ENCODE results near the gene SPIN1.

The SPIN1 gene

DNA sequence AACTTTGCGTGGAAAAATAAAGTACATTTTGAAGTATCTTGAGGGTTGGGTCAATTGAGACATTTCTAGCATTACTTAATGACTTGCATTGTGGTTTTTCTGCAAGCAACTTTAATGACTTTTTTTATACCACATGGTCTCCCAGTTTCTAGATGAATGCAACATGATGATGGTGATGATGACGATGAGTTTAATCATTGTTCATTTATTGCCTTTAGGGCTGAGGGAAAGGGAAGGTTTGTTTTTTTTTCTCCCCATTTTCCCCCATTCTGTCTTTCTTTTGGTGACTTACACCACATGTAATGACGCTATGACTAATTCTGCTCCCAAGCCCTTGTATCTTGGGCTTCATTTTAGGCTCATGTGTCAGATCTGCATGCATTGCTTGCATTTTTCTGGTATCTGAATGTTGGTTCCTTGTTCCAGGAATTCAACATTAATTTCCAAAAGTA lies 89.1 kb downstream of the SPIN1 start:
- H3K9me3 Mint-ChIP-seq, result no peaks in the 10 kb centered on the region
- peaks cover 20% of the 10 kb centered on the region for H3K4me1 Mint-ChIP-seq (ENCODE audit: low read depth)
- H3K4me3 Mint-ChIP-seq, result peak overlapping the region; percentile 5
- peaks cover 22% of the 10 kb centered on the region for H3K36me3 Mint-ChIP-seq (ENCODE audit: low read depth)
- H3K27me3 Mint-ChIP-seq, result no peaks in the 10 kb centered on the region
- peak overlapping the region; percentile 54 for H3K27ac Mint-ChIP-seq

DNA sequence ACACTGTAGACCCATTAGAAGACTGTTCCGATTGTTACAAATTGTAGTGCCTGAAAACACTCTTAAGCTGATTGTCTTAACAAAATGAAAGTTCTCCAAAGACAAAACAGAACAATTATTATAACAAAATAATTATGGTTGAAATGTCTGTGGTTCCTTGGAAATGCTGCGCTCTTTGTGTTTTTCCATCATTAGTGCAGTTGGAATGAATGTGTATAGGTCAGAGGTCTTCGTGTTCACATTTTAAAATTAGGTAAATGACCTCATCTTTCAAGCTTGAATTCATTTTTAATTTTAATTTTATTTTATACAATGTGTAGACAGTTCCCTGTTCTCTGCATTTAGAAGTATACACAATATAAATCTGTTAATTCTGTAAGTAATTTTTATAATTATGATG lies 90.0 kb downstream of the SPIN1 start:
- Mint-ChIP-seq H3K9me3 (no peaks in the 10 kb centered on the region), H3K4me1 (ENCODE audit: low read depth) (peaks cover 20% of the 10 kb centered on the region), H3K36me3 (ENCODE audit: low read depth) (peaks cover 21% of the 10 kb centered on the region), H3K27me3 (no peaks in the 10 kb centered on the region), H3K27ac (no peak overlapping the region), H3K4me3 (no peak overlapping the region)

DNA sequence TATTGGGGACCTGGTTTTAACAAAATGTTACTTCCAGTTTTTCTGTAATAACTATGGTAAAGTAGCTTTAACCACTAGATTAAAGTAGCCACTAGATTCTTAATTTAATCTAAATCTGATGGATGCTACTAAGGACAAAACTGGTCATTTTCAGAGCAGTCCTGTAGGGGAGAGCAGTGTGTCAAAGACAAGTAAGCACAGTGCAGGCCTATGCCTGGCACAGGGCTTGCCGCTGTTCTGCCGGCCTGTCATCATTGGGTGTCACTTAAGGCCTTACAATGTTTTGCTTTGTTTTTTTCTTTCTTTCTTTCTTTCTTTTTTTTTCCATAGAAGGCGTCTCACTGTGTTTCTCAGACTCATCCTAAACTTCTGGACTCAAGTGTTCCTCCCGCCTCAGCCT lies 93.7 kb downstream of the SPIN1 start:
- Mint-ChIP-seq H3K9me3 (no peaks in the 10 kb centered on the region), H3K36me3 (ENCODE audit: low read depth) (peaks cover under 1% of the 10 kb centered on the region), H3K27ac (no peak overlapping the region), H3K4me1 (ENCODE audit: low read depth) (peaks cover 10% of the 10 kb centered on the region), H3K27me3 (no peaks in the 10 kb centered on the region), H3K4me3 (no peak overlapping the region)

DNA sequence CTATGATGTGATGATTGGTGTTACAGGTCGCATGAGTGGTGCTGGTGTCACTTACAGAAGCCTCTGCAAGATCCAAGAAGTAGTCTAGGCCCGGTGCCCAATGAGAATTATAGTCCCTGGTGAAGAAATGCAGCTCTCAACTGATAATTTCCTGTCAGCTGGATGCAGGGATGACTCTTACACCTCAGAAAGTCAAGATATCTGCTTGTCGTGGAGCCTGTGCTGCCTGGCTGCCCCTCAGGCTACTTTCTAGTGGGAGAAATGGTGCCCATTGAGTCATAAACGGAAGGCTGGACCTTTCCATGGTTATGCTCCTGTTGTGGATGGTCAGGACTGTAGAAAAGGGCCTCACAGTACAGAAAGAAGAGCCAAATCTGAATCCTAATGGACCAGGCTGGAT lies 99.9 kb downstream of the SPIN1 start:
- Mint-ChIP-seq H3K9me3 (no peaks in the 10 kb centered on the region), H3K4me1 (ENCODE audit: low read depth) (no peaks in the 10 kb centered on the region), H3K4me3 (no peak overlapping the region), H3K36me3 (ENCODE audit: low read depth) (no peaks in the 10 kb centered on the region), H3K27me3 (no peaks in the 10 kb centered on the region), H3K27ac (no peak overlapping the region)

DNA sequence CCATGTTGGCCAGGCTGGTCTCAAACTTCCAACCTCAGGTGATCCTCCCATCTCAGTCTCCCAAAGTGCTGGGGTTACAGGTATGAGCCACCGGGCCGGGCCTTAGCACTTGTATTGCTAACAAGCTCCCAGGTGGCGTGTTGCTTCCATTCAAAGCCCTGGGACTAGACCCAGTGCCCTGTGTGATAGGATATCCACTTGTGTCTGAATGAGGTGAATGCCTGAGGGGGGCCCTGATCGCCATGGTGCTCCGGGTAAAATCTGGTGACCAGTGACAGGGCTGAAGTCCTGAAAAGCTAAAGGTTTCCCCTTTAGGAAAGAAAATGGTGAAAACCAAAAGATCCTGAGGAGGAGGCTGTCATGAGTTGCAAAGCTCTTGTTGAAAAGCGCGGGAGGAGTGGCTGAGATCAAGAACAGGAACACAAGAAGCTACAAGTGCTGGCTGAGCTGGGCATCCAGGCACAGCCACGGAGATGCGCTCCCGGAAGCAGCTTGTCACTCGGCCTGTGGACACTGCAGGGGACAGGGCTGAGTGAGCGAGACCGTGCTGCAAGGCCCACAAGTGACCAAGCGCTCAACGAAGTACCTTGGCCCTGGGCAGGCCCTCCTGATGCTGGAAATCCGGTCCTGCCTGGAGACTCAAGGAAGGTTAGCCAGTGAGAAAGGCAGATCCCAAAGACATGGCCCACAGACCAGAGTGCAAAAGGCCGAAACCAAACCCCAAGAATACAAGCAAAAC lies 106.9 kb downstream of the SPIN1 start:
- no peaks in the 10 kb centered on the region for H3K4me1 Mint-ChIP-seq (ENCODE audit: low read depth)
- H3K9me3 Mint-ChIP-seq, result no peaks in the 10 kb centered on the region
- H3K4me3 Mint-ChIP-seq, result no peak overlapping the region
- no peaks in the 10 kb centered on the region for H3K36me3 Mint-ChIP-seq (ENCODE audit: low read depth)
- H3K27ac Mint-ChIP-seq, result no peak overlapping the region
- H3K27me3 Mint-ChIP-seq, result no peaks in the 10 kb centered on the region

DNA sequence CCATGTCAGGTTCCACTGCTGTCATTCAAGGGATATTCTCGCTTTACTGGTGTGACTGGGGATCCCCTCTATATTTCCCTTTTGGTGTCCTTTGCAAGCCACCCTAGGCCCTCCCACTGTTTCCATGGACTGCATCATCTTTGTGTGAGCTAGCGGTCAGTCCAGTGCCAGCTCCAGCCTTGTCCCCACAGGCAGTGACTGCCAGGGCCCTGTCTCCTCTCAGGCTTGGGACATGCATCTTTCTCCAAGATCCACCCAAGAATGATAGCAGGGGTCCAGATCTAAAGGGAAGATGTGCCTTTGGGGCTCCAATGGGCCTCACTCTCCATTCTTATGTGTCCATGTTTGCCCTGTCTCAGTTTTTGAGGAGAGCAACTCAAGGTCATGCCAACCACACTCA lies 109.0 kb downstream of the SPIN1 start:
- Mint-ChIP-seq H3K9me3 (no peaks in the 10 kb centered on the region), H3K27ac (no peak overlapping the region), H3K4me3 (no peak overlapping the region), H3K4me1 (ENCODE audit: low read depth) (no peaks in the 10 kb centered on the region), H3K36me3 (ENCODE audit: low read depth) (no peaks in the 10 kb centered on the region), H3K27me3 (no peaks in the 10 kb centered on the region)

DNA sequence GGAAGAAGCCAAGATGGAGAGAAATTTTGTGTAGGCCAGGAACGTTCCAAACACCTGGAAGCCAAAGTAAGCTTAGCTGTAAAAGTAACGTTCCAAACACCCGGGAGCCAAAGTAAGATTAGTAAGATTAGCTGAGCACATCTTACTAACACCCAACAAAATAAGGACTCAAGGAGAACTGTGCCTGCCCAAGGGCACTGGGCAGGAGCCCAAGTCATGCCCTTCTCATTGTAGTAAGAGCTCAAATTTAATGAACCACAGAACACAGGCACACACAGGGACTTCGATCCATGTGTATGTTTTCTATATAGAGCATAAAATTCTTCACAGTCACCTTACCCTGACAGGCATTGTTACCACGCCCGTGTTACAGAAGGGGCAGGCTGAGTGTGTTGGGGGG lies 110.6 kb downstream of the SPIN1 start:
- no peaks in the 10 kb centered on the region for H3K36me3 Mint-ChIP-seq (ENCODE audit: low read depth)
- no peak overlapping the region for H3K4me3 Mint-ChIP-seq
- H3K27me3 Mint-ChIP-seq, result no peaks in the 10 kb centered on the region
- H3K9me3 Mint-ChIP-seq, result no peaks in the 10 kb centered on the region
- H3K27ac Mint-ChIP-seq, result no peak overlapping the region
- no peaks in the 10 kb centered on the region for H3K4me1 Mint-ChIP-seq (ENCODE audit: low read depth)

DNA sequence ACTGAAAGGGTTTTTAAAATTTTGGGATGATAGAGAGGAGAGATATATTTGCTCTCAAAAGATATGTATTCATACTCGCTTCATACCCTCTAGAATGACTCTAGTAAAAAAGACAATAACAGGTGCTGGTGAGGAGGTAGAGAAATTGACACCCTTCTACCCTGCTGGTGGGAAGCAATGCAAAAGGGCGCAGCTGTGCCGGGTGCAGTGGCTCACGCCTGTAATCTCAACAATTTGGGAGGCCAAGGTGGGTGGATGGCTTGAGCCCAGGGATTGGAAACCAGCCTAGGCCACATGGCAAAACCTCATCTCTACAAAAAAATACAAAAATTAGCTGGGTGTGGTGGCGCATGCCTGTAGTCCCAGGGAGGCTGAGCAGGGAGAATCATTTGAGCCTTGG lies 112.8 kb downstream of the SPIN1 start:
- no peaks in the 10 kb centered on the region for H3K36me3 Mint-ChIP-seq (ENCODE audit: low read depth)
- no peaks in the 10 kb centered on the region for H3K9me3 Mint-ChIP-seq
- H3K4me1 Mint-ChIP-seq (ENCODE audit: low read depth), result no peaks in the 10 kb centered on the region
- H3K27ac Mint-ChIP-seq, result no peak overlapping the region
- H3K4me3 Mint-ChIP-seq, result no peak overlapping the region
- H3K27me3 Mint-ChIP-seq, result no peaks in the 10 kb centered on the region

DNA sequence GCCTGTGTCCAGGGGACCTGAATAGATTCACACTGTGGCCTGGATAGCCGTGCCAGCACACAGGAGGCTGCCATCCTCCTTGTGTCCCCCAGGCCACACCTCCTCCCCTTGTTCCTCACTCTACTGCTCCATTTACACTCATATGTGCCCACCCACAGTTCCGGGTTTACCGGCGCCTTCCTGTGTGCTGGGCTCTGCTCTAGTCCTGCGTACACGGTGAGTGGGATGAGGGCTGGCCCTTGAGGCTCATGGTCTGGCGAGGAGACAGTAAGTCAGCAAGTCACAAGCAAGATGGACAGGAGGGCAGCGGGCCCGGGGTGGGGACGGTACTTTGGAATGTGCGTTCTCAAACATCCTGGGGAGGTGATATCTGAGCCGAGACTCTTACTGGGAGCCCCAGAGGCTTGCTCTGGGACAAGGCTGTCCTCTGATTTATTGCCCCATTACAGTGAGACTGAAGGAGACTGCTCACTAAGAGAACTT lies 114.3 kb downstream of the SPIN1 start:
- no peaks in the 10 kb centered on the region for H3K9me3 Mint-ChIP-seq
- no peaks in the 10 kb centered on the region for H3K36me3 Mint-ChIP-seq (ENCODE audit: low read depth)
- no peak overlapping the region for H3K4me3 Mint-ChIP-seq
- no peaks in the 10 kb centered on the region for H3K27me3 Mint-ChIP-seq
- H3K27ac Mint-ChIP-seq, result no peak overlapping the region
- no peaks in the 10 kb centered on the region for H3K4me1 Mint-ChIP-seq (ENCODE audit: low read depth)

DNA sequence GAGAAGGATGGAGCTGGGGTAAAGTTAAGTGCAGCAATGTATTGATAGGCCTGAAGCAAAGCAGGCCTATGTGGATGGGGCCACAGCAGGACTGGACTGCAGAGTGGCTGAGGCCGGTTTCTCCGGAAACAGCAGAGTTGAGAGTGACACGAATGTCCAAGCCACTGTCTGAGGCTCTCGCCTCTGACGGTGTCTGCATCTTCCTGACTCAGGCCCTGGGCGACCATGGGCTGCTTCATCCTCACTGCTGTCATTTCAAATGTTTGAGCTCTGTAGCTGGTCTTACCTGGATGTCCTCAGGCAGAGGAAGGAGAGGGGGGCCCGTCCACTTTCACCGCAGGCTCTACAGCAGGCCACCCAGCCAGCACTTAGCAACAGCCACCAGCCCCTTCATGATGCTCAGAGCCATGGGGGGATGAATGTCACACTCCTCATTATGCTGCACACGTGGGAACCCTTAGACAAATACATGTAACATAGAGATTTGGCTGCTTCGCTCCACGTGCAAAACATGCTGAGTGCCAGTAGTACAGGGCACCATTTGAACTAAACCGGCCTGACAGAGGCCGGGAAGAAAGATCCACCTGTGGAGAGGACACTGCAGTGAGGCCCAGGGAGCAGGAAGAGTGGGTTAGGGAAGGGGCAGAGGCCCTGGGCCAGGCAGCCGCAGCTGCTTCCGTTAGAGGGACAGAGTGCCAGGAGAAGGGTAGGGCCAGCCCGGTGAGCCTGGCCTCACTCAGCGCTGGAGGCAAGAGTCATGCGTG lies 115.0 kb downstream of the SPIN1 start:
- Mint-ChIP-seq H3K36me3 (ENCODE audit: low read depth) (no peaks in the 10 kb centered on the region), H3K27me3 (no peaks in the 10 kb centered on the region), H3K4me3 (no peak overlapping the region), H3K9me3 (no peaks in the 10 kb centered on the region), H3K27ac (no peak overlapping the region), H3K4me1 (ENCODE audit: low read depth) (no peaks in the 10 kb centered on the region)

DNA sequence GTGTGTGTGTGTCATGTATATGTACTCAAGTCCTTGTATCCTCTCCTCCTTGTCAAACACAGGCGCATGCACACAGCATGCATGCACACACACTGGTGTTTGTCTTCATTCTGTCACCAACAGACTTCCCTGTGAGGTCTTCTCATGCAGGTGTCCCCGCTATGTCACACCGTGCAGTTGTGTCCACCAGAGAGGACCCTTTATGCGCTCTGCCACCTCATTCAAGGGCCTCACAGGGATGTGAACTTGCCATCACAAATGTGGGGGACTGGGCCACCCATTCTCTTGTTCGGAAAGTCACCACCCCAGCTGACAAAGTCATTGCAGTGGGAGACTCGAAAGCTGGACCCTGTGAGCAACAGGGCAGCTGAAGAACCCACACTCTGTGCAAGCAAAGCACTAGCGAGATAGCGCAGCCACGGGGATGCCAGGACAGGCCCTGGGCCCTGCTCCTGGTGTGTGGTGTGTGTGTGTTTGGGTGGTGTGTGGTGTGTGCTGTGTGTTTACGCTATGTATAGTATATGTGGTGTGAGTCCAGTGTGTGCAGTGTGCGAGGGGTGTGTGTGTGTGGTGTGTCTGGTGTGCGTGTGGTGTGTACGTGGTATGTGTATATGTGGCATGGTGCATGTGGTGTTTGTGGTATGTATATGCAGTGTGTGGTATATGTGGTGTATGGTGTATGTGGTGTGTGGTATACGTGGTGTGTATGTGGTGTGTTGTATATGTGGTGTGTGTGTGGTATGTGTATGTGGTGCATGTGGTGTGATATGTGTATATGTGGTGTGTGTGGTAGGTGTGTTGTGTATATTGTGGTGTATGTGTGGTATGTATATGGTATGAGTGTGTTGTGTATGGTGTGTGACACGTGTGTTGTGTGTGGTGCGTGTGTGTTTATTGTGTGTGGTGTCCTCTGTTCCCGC lies 115.9 kb downstream of the SPIN1 start:
- Mint-ChIP-seq H3K27ac (no peak overlapping the region), H3K9me3 (no peaks in the 10 kb centered on the region), H3K36me3 (ENCODE audit: low read depth) (no peaks in the 10 kb centered on the region), H3K27me3 (peaks cover 4% of the 10 kb centered on the region), H3K4me1 (ENCODE audit: low read depth) (no peaks in the 10 kb centered on the region), H3K4me3 (no peak overlapping the region)

DNA sequence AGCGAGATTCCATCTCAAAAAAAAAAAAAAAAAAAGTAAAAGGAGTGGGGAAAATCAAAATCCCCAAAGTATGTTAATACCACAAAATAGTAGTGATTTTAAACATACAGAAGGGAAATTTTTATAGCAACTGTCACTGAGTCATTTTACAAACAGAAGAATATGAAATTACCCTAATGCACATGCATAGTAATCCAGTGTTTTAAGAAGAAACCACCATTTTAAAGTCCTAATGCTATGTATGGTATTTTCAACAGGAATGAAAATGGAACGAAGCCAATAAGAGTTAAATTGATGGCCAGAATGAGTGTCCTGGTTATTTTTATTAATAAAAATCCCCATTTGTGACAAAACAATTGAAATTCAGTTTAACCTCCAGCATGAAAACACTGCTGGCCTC lies 120.1 kb downstream of the SPIN1 start:
- peaks cover 4% of the 10 kb centered on the region for H3K27me3 Mint-ChIP-seq
- no peak overlapping the region for H3K4me3 Mint-ChIP-seq
- H3K36me3 Mint-ChIP-seq (ENCODE audit: low read depth), result no peaks in the 10 kb centered on the region
- no peak overlapping the region for H3K27ac Mint-ChIP-seq
- H3K4me1 Mint-ChIP-seq (ENCODE audit: low read depth), result no peaks in the 10 kb centered on the region
- H3K9me3 Mint-ChIP-seq, result no peaks in the 10 kb centered on the region

DNA sequence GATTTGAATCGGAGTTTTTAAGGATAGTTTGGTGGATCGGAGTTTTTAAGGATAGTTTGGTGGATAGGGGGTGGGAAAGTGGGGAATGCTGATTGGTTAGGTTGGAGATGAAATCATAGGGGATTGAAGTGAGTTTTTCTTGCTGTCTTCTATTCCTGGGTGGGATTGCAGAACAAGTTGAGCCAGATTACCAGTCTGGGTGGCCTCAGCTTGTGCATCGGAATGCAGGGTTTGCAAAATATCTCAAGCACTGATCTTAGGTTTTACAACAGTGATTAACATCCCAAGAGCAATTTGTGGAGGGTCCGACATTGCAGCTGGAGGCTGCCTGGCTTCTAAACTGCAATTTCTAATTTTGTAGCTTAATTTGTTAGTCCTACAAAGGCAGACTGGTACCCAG lies 123.7 kb downstream of the SPIN1 start:
- peaks cover 4% of the 10 kb centered on the region for H3K9me3 Mint-ChIP-seq

DNA sequence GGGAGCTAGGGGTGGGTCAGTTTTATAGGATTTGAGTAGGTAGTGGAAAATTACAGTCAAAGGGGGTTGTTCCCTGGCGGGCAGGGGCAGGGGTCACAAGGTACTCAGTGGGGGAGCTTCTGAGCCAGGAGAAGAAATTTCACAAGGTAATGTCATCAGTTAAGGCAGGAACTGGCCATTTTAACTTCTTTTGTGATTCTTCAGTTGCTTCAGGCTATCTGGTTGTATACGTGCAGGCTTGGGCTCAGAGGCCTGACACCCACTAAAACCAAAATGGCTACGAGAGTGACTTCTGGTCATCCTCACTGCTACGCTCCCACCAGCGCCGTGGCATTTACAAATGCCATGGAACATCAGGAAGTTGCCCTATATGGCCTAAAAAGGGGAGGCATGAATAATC lies 126.0 kb downstream of the SPIN1 start:
- no peak overlapping the region for H3K4me3 Mint-ChIP-seq
- no peak overlapping the region for H3K27ac Mint-ChIP-seq
- no peaks in the 10 kb centered on the region for H3K27me3 Mint-ChIP-seq
- H3K4me1 Mint-ChIP-seq (ENCODE audit: low read depth), result no peaks in the 10 kb centered on the region
- no peaks in the 10 kb centered on the region for H3K36me3 Mint-ChIP-seq (ENCODE audit: low read depth)
- H3K9me3 Mint-ChIP-seq, result peaks cover 4% of the 10 kb centered on the region

More for the DNA sequence above, 123.7 kb downstream of the SPIN1 start:
- peaks cover 4% of the 10 kb centered on the region for H3K27me3 Mint-ChIP-seq
- H3K4me1 Mint-ChIP-seq (ENCODE audit: low read depth), result no peaks in the 10 kb centered on the region
- no peak overlapping the region for H3K4me3 Mint-ChIP-seq
- H3K36me3 Mint-ChIP-seq (ENCODE audit: low read depth), result no peaks in the 10 kb centered on the region
- no peak overlapping the region for H3K27ac Mint-ChIP-seq

DNA sequence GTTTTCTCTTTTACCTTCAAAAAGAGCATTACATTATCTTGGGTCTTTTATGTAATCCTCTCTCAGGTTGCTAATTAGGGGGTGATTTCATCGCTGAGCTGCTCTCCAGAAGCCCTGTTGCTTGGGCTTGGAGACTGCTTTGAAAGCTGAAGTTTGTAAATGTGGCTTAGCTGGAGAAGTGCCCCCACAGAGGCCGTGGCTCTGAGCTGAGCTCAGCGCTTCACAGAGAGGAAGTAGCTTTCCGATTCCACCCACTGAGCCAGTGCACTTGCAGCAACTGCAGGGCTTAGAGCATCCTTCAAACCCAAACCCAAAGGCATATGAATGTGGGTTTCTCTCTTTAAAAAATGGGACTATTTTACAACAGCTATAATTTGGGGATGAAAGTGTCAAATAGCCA lies 133.1 kb downstream of the SPIN1 start:
- H3K4me1 Mint-ChIP-seq (ENCODE audit: low read depth), result no peaks in the 10 kb centered on the region
- H3K36me3 Mint-ChIP-seq (ENCODE audit: low read depth), result no peaks in the 10 kb centered on the region
- no peak overlapping the region for H3K4me3 Mint-ChIP-seq
- peaks cover 8% of the 10 kb centered on the region for H3K27me3 Mint-ChIP-seq
- no peaks in the 10 kb centered on the region for H3K9me3 Mint-ChIP-seq
- H3K27ac Mint-ChIP-seq, result no peak overlapping the region

Data from stimulated activated naive CD8-positive, alpha-beta T cell treated with anti-CD3 and anti-CD28 coated beads, Interleukin-15, Interleukin-2, amounts not matched to agents 100 ng/mL and 50 ng/mL, for 24 hours (primary cell).